SK-N-SH (cell line): Measurements from ENCODE around the gene CISH. TPM values are rescaled to one million over a fixed set of nuclear protein-coding genes. Genes with fewer than 3 reads are reported as not detected.

Experiments
- CTCF ChIA-PET: fragments of 300-600, 350-600 bp; formaldehyde crosslinking; extraction: SDS; loops from one replicate; lab custom pipeline; 2021; lab: Yijun Ruan, JAX
- POLR2A ChIA-PET: fragments of 350-600 bp; sonication (Branson Sonifier 250); formaldehyde crosslinking; extraction: SDS; loops from one replicate; lab custom pipeline; 2020; ENCODE audit warnings: antibody characterized with exemption, inconsistent platforms; lab: Yijun Ruan, JAX
- DNase-seq: peaks from one replicate; pipeline ENCODE4 v3.0.0; 2012
- H2AFZ ChIP-seq: fragments of 200-600 bp; sonication (generic); 2 replicates; pipeline ENCODE4 v1.8.1; 2016; ENCODE audit warnings: antibody characterized with exemption, mild to moderate bottlenecking, low read depth
- H3F3A ChIP-seq: fragments of 200-600 bp; sonication (generic); replicated peaks from 2 replicates; pipeline ENCODE3; 2016; ENCODE audit warnings: antibody characterized with exemption, mild to moderate bottlenecking; ENCODE audit not compliant: insufficient read depth
- H3K27ac ChIP-seq, 2 experiments: fragments of 200-500 bp in 1 of 2; fragments of 200-600 bp in 1 of 2; sonication (Bioruptor generic) in 1 of 2; sonication (generic), shearing (Covaris generic) in 1 of 2; 2 replicates each; pipeline versions ENCODE4 v1.5.1 to v1.6.1; 2014 to 2016; ENCODE audit warnings: low read depth in 2 of 2, inconsistent platforms in 1 of 2, low read length in 1 of 2, mild to moderate bottlenecking in 1 of 2, mixed read lengths in 1 of 2
- H3K27me3 ChIP-seq: fragments of 200-600 bp; sonication (generic), shearing (Covaris generic); 2 replicates; pipeline ENCODE4 v1.6.1; 2016; ENCODE audit warnings: mixed run types; ENCODE audit not compliant: insufficient read depth
- H3K36me3 ChIP-seq, 2 experiments: fragments of 200-500 bp in 1 of 2; fragments of 200-600 bp in 1 of 2; sonication (Bioruptor generic) in 1 of 2; sonication (generic) in 1 of 2; replicated peaks in 1 of 2; 2 replicates each; pipeline versions ENCODE3 to v1.5.1; 2014 to 2016; ENCODE audit warnings: low read length in 1 of 2, mild to moderate bottlenecking in 1 of 2; ENCODE audit not compliant: insufficient read depth in 2 of 2, control insufficient read depth in 1 of 2
- H3K4me1 ChIP-seq, 2 experiments: fragments of 200-500 bp in 1 of 2; fragments of 200-600 bp in 1 of 2; sonication (Bioruptor generic) in 1 of 2; sonication (generic), shearing (Covaris generic) in 1 of 2; 2 replicates each; pipeline versions ENCODE4 v1.5.1 to v1.6.1; 2014 to 2016; ENCODE audit warnings: low read depth in 1 of 2, low read length in 1 of 2, mixed run types in 1 of 2; ENCODE audit not compliant: insufficient read depth in 2 of 2, control insufficient read depth in 1 of 2
- H3K4me2 ChIP-seq: fragments of 200-600 bp; sonication (generic), shearing (Covaris generic); 2 replicates; pipeline ENCODE4 v1.6.1; 2017; ENCODE audit warnings: mixed run types
- H3K4me3 ChIP-seq, 2 experiments: fragments of 200-500 bp in 1 of 2; fragments of 200-600 bp in 1 of 2; sonication (Bioruptor generic) in 1 of 2; sonication (generic), shearing (Covaris generic) in 1 of 2; 2 replicates each; pipeline versions ENCODE4 v1.5.1 to v1.8.1; 2014 to 2016; ENCODE audit warnings: low read depth in 2 of 2, inconsistent platforms in 1 of 2, low read length in 1 of 2, mild to moderate bottlenecking in 1 of 2, mixed read lengths in 1 of 2, moderate library complexity in 1 of 2
- H3K79me2 ChIP-seq: fragments of 200-600 bp; sonication (generic); 2 replicates; pipeline ENCODE4 v1.8.1; 2017; ENCODE audit warnings: mild to moderate bottlenecking; ENCODE audit not compliant: insufficient read depth
- H3K9ac ChIP-seq: fragments of 200-600 bp; sonication (generic); 2 replicates; pipeline ENCODE4 v1.6.1; 2017; ENCODE audit warnings: mixed run types
- H3K9me2 ChIP-seq: fragments of 200-600 bp; sonication (generic); 2 replicates; pipeline ENCODE4 v1.6.1; 2017; ENCODE audit warnings: mixed run types
- H3K9me3 ChIP-seq: fragments of 200-600 bp; sonication (generic); 2 replicates; pipeline ENCODE4 v1.6.1; 2017; ENCODE audit warnings: mixed run types, mild to moderate bottlenecking, moderate library complexity
- H4K20me1 ChIP-seq: fragments of 200-600 bp; sonication (generic); 2 replicates; pipeline ENCODE4 v1.6.1; 2017; ENCODE audit warnings: mild to moderate bottlenecking, mixed run types; ENCODE audit not compliant: insufficient read depth
- CTCF ChIP-seq: fragments of 200-600 bp; sonication (generic); IDR thresholded peaks from 2 replicates; pipeline ENCODE4 v1.6.1; 2017; ENCODE audit warnings: antibody characterized with exemption, mild to moderate bottlenecking, moderate library complexity
- FOSL2 ChIP-seq: IDR thresholded peaks from 2 replicates; pipeline ENCODE4 v1.4.0; 2012; ENCODE audit warnings: low read depth, mild to moderate bottlenecking, moderate library complexity, borderline replicate concordance
- FOXJ3 ChIP-seq: sonication (generic); formaldehyde crosslinking; IDR thresholded peaks from 2 replicates; pipeline ENCODE4 v1.5.1; 2020; ENCODE audit warnings: mild to moderate bottlenecking, missing genetic modification reagents
- FOXM1 ChIP-seq: IDR thresholded peaks from 2 replicates; pipeline ENCODE4 v1.4.0; 2012; ENCODE audit warnings: low read depth, mild to moderate bottlenecking
- GABPA ChIP-seq: IDR thresholded peaks from 2 replicates; pipeline ENCODE4 v1.4.0; 2012; ENCODE audit warnings: low read depth, mild to moderate bottlenecking
- JUND ChIP-seq: IDR thresholded peaks from 2 replicates; pipeline ENCODE4 v1.4.0; 2012
- MAX ChIP-seq: IDR thresholded peaks from 2 replicates; pipeline ENCODE4 v1.4.0; 2012; ENCODE audit warnings: low read depth
- MEF2A ChIP-seq: IDR thresholded peaks from 2 replicates; pipeline ENCODE4 v1.4.0; 2012; ENCODE audit warnings: low read depth, borderline replicate concordance
- NRF1 ChIP-seq: IDR thresholded peaks from 2 replicates; pipeline ENCODE4 v1.6.1; 2012; ENCODE audit warnings: low read depth, mild to moderate bottlenecking, low read length
- POLR2AphosphoS5 ChIP-seq: IDR thresholded peaks from 2 replicates; pipeline ENCODE4 v1.6.1; 2012; ENCODE audit warnings: low read depth, low read length
- RAD21 ChIP-seq: IDR thresholded peaks from 2 replicates; pipeline ENCODE4 v1.6.1; 2012; ENCODE audit warnings: mild to moderate bottlenecking, low read length
- RCOR1 ChIP-seq: fragments of 150-350 bp; IDR thresholded peaks from 2 replicates; pipeline ENCODE4 v1.6.1; 2017; ENCODE audit warnings: antibody characterized with exemption, low read length
- RFX5 ChIP-seq: IDR thresholded peaks from 2 replicates; pipeline ENCODE4 v1.6.1; 2012; ENCODE audit warnings: mild to moderate bottlenecking, improper control_type of control experiment, low read length
- SIN3A ChIP-seq: IDR thresholded peaks from 2 replicates; pipeline ENCODE4 v1.6.1; 2012; ENCODE audit warnings: low read depth, mild to moderate bottlenecking, low read length, moderate library complexity, borderline replicate concordance
- TEAD4 ChIP-seq: IDR thresholded peaks from 2 replicates; pipeline ENCODE4 v1.4.0; 2012; ENCODE audit warnings: mild to moderate bottlenecking, borderline replicate concordance; ENCODE audit not compliant: insufficient read depth
- USF1 ChIP-seq: IDR thresholded peaks from 2 replicates; pipeline ENCODE4 v1.4.0; 2012; ENCODE audit warnings: low read depth, borderline replicate concordance
- YY1 ChIP-seq: IDR thresholded peaks from 2 replicates; pipeline ENCODE4 v1.4.0; 2012; ENCODE audit warnings: low read depth, mild to moderate bottlenecking
- ZBTB33 ChIP-seq: IDR thresholded peaks from 2 replicates; pipeline ENCODE4 v1.4.0; 2012; ENCODE audit warnings: low read depth, borderline replicate concordance
- WGBS: methylation state at CpG from one replicate; pipeline ENCODE4 v1.1.6; 2017; ENCODE audit warnings: low lambda C conversion rate; 5-methylcytosine and 5-hydroxymethylcytosine counted together
- polyA plus RNA-seq, 3 experiments: library from polyadenylated mRNA; depleted of rRNA; stranded (reverse); fragments of >200 nt; gene quantifications; 2 replicates each; pipeline ENCODE4 v1.2.3, GENCODE V29; 2012
- TF ChIP-seq, protein P1 (sequence below): IDR thresholded peaks from 2 replicates; pipeline ENCODE4; 2012
- TF ChIP-seq, protein P2 (sequence below): fragments of 150-350 bp; IDR thresholded peaks from 2 replicates; pipeline ENCODE4 v1.6.1; 2017; ENCODE audit warnings: antibody characterized with exemption, low read length, low read depth, borderline replicate concordance

CISH gene
- polyA plus RNA-seq, 1 of the 3 experiments (the other 2 are of a cell fraction): 2.6 TPM

GRCh38 chr3:50584391-50584790, 27.2 kb downstream of the CISH start:
- Histone ChIP-seq H3K9ac (no peak overlapping the region), H3K27me3 (no peaks in the 10 kb centered on the region), H3K4me2 (no peak overlapping the region), H3K36me3 (peaks cover 0 to 14% of the 10 kb centered on the region in 2 experiments), H2AFZ (no peak overlapping the region), H4K20me1 (no peaks in the 10 kb centered on the region), H3K4me3 (no peak overlapping the region), H3K79me2 (no peaks in the 10 kb centered on the region), H3K9me2 (no peaks in the 10 kb centered on the region), H3F3A (peaks cover 3% of the 10 kb centered on the region), H3K27ac (no peak overlapping the region; a peak in 1 of 4 replicates), H3K4me1 (no peaks in the 10 kb centered on the region; a peak in 1 of 4 replicates), H3K9me3 (no peaks in the 10 kb centered on the region)
- 76% methylated on average over 2 of the region's 2 CpGs for WGBS
- no peak for TF ChIP-seq NRF1
- no peak for DNase-seq
- POLR2A ChIA-PET: no interaction called here
- CTCF ChIA-PET: interaction anchor here (31.2 kb wide), 1 partner anchor 25 kb away, joined by 648 read pairs; the partner anchor contains the start of genes CISH and MAPKAPK3

DNA sequence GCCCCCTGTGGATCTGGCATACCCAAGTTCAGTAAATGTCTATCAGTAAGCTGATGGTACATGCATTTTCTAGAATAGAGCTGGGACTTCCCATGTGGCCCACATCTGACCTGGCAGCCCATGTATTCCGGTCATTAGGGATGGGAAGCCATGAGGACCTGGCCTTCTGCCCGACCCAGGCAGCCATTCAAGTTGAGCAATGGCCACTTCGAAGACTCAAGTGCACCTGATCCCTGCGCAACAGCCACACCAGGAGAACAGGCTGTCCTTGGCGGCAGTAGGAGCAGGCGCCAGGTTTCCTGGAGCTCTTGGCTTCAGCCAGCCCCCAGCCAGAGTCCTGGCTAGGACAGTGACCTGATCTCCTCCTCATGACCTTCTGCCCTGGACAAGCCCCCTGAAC, 27.7 kb downstream of the CISH start:
- H3F3A ChIP-seq: peaks cover 2% of the 10 kb centered on the region
- no peak overlapping the region for H2AFZ ChIP-seq
- ChIA-PET POLR2A (no interaction called here), CTCF (interaction anchor here (1.7 to 31.2 kb wide), 2 partner anchors 12 to 25 kb away, joined by 10 to 648 read pairs; partner anchors contain the start of genes CISH and MAPKAPK3)
- DNase-seq: no peak
- TF ChIP-seq NRF1: no peak
- no peak for TF ChIP-seq SIN3A
- no peak for TF ChIP-seq GABPA
- no peak for TF ChIP-seq FOXJ3
- no peak for TF ChIP-seq FOXM1
- TF ChIP-seq JUND: no peak
- TF ChIP-seq YY1: no peak
- TF ChIP-seq, protein P1, sequence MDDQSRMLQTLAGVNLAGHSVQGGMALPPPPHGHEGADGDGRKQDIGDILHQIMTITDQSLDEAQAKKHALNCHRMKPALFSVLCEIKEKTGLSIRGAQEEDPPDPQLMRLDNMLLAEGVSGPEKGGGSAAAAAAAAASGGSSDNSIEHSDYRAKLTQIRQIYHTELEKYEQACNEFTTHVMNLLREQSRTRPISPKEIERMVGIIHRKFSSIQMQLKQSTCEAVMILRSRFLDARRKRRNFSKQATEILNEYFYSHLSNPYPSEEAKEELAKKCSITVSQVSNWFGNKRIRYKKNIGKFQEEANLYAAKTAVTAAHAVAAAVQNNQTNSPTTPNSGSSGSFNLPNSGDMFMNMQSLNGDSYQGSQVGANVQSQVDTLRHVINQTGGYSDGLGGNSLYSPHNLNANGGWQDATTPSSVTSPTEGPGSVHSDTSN: no peak
- TF ChIP-seq USF1: no peak
- no peak for TF ChIP-seq ZBTB33
- no peak for TF ChIP-seq FOSL2
- TF ChIP-seq CTCF: no peak
- TF ChIP-seq, protein P2, sequence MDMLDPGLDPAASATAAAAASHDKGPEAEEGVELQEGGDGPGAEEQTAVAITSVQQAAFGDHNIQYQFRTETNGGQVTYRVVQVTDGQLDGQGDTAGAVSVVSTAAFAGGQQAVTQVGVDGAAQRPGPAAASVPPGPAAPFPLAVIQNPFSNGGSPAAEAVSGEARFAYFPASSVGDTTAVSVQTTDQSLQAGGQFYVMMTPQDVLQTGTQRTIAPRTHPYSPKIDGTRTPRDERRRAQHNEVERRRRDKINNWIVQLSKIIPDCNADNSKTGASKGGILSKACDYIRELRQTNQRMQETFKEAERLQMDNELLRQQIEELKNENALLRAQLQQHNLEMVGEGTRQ: no peak
- no peak for TF ChIP-seq TEAD4
- TF ChIP-seq RCOR1: no peak
- no peak for TF ChIP-seq RFX5
- TF ChIP-seq MAX: no peak
- no peak for TF ChIP-seq MEF2A
- TF ChIP-seq RAD21: no peak
- TF ChIP-seq POLR2AphosphoS5: no peak
- no peaks in the 10 kb centered on the region for H3K27me3 ChIP-seq
- H3K36me3 ChIP-seq: peaks cover 0 to 14% of the 10 kb centered on the region in 2 experiments
- H3K9ac ChIP-seq: no peak overlapping the region
- H3K9me3 ChIP-seq: no peaks in the 10 kb centered on the region
- no peaks in the 10 kb centered on the region; a peak in 1 of 4 replicates for H3K4me1 ChIP-seq
- H3K4me2 ChIP-seq: no peak overlapping the region
- H4K20me1 ChIP-seq: no peaks in the 10 kb centered on the region
- H3K79me2 ChIP-seq: no peaks in the 10 kb centered on the region
- H3K4me3 ChIP-seq: no peak overlapping the region
- 90% methylated on average over 5 of the region's 6 CpGs for WGBS
- H3K27ac ChIP-seq: no peak overlapping the region; a peak in 1 of 4 replicates
- H3K9me2 ChIP-seq: no peaks in the 10 kb centered on the region
